Measurements from ENCODE around the gene GFM1.

GRCh38 chr3:158722108-158722507 is 77.8 kb downstream of the GFM1 start:
- no peak for TF ChIP-seq CTCF (IDR thresholded peaks at IDR 0.05)
- no peak for TF ChIP-seq EZH2phosphoT487 (IDR thresholded peaks at IDR 0.05)
